Measurements from ENCODE around the gene SLC25A34.

SLC25A34 gene

DNA sequence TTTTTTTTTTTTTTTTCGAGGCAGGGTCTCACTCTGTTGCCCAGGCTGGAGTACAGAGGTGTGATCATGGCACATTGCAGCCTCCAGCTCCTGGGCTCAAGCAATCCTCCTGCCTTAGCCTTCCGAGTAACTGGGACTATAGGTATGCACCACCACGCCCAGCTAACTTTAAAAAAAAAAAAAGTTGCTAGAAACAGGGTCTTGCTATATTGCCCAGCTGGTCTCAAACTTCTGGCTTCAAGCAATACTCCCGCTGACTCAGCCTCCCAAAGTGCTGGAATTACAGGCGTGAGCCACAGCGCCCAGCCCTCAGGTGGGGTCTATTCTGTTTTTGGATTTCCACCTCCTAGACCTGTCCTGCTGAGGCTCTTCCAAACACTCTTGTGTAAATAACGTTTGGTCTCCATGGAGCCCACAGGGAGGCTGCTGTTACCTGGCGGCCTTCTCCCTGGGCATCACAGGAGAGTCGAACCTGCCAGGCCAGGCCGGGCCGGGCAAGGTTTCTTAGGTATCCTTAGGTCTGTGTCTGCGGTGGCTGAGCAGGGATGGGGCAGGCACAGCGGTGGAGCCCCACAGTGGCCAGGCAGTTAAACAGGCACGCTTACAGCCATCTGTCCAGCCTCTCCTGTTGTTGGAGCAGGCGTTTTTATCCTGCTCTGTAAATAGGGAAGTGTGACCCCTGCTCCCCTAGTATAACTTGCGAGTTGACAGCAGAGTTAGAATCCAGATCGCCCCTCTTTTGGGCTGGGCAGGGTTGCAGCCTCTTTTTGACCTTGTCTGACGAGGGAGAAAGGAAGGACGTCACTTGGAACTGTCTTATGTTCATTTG lies 33.1 kb upstream of the SLC25A34 start:
- peaks cover 0 to 14% of the 10 kb centered on the region in 2 experiments; a peak in 2 of 3 replicates for H3K36me3 ChIP-seq (ENCODE audit: control insufficient read depth in 2 of 2, insufficient read depth in 1 of 2, low read length in 2 of 2)
- H3K4me1 ChIP-seq (ENCODE audit: control insufficient read depth, insufficient read depth, low read length), result no peaks in the 10 kb centered on the region
- CTCF ChIA-PET, result interaction anchor here (0.7 kb wide), 2 partner anchors 41 to 108 kb away, joined by 4 to 5 read pairs; no protein-coding TSS in a partner anchor
- no peaks in the 10 kb centered on the region for H3K9me3 ChIP-seq (ENCODE audit: control insufficient read depth, insufficient read depth, low read depth, low read length)
- no peak overlapping the region for H3K27ac ChIP-seq (ENCODE audit: extremely low read depth, low read depth, low read length)
- TF ChIP-seq ZNF529 (tag by site-specific recombination; IDR thresholded peaks at IDR 0.05; ENCODE audit: insufficient replicate concordance) (no peak), ZNF341 (tag by site-specific recombination; IDR thresholded peaks at IDR 0.05; ENCODE audit: low read depth) (peak; percentile 65), ZNF121 (tag by site-specific recombination; IDR thresholded peaks at IDR 0.05) (peak; percentile 95), ZFHX2 (tag by site-specific recombination; conservative IDR thresholded peaks at IDR 0.05) (no peak), ZNF175 (tag by site-specific recombination; IDR thresholded peaks at IDR 0.05) (no peak), BCL11A (tag by site-specific recombination; IDR thresholded peaks at IDR 0.05; ENCODE audit: low read depth) (no peak)
- TF ChIP-seq, protein P1, sequence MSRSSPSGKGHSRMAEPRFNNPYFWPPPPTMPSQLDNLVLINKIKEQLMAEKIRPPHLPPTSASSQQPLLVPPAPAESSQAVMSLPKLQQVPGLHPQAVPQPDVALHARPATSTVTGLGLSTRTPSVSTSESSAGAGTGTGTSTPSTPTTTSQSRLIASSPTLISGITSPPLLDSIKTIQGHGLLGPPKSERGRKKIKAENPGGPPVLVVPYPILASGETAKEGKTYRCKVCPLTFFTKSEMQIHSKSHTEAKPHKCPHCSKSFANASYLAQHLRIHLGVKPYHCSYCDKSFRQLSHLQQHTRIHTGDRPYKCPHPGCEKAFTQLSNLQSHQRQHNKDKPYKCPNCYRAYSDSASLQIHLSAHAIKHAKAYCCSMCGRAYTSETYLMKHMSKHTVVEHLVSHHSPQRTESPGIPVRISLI (tag by site-specific recombination; IDR thresholded peaks at IDR 0.05), result 0 out of 2 replicates have a peak, but pooled peaks have one; percentile 49
- TF ChIP-seq, protein P2, sequence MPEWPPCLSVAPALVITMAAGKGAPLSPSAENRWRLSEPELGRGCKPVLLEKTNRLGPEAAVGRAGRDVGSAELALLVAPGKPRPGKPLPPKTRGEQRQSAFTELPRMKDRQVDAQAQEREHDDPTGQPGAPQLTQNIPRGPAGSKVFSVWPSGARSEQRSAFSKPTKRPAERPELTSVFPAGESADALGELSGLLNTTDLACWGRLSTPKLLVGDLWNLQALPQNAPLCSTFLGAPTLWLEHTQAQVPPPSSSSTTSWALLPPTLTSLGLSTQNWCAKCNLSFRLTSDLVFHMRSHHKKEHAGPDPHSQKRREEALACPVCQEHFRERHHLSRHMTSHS (tag by site-specific recombination; IDR thresholded peaks at IDR 0.05), result no peak
- TF ChIP-seq, protein P3, sequence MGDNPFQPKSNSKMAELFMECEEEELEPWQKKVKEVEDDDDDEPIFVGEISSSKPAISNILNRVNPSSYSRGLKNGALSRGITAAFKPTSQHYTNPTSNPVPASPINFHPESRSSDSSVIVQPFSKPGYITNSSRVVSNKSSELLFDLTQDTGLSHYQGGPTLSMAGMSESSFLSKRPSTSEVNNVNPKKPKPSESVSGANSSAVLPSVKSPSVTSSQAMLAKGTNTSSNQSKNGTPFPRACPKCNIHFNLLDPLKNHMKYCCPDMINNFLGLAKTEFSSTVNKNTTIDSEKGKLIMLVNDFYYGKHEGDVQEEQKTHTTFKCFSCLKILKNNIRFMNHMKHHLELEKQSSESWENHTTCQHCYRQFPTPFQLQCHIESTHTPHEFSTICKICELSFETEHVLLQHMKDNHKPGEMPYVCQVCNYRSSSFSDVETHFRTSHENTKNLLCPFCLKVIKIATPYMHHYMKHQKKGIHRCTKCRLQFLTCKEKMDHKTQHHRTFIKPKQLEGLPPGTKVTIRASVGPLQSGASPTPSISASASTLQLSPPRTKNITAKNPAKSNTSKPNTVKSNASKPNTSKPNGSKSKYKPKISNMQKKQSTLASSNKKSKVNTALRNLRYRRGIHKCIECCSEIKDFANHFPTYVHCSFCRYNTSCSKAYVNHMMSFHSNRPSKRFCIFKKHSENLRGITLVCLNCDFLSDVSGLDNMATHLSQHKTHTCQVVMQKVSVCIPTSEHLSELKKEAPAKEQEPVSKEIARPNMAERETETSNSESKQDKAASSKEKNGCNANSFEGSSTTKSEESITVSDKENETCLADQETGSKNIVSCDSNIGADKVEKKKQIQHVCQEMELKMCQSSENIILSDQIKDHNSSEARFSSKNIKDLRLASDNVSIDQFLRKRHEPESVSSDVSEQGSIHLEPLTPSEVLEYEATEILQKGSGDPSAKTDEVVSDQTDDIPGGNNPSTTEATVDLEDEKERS (tag by site-specific recombination; IDR thresholded peaks at IDR 0.05), result no peak
- TF ChIP-seq, protein P4, sequence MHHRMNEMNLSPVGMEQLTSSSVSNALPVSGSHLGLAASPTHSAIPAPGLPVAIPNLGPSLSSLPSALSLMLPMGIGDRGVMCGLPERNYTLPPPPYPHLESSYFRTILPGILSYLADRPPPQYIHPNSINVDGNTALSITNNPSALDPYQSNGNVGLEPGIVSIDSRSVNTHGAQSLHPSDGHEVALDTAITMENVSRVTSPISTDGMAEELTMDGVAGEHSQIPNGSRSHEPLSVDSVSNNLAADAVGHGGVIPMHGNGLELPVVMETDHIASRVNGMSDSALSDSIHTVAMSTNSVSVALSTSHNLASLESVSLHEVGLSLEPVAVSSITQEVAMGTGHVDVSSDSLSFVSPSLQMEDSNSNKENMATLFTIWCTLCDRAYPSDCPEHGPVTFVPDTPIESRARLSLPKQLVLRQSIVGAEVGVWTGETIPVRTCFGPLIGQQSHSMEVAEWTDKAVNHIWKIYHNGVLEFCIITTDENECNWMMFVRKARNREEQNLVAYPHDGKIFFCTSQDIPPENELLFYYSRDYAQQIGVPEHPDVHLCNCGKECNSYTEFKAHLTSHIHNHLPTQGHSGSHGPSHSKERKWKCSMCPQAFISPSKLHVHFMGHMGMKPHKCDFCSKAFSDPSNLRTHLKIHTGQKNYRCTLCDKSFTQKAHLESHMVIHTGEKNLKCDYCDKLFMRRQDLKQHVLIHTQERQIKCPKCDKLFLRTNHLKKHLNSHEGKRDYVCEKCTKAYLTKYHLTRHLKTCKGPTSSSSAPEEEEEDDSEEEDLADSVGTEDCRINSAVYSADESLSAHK (tag by site-specific recombination; IDR thresholded peaks at IDR 0.05), result no peak
- H3K4me3 ChIP-seq (ENCODE audit: low read depth, low read length), result no peak overlapping the region
- POLR2A ChIA-PET, result interaction anchor here (0.7 kb wide), 1 partner anchor 76 kb away, joined by 5 read pairs; no protein-coding TSS in a partner anchor

DNA sequence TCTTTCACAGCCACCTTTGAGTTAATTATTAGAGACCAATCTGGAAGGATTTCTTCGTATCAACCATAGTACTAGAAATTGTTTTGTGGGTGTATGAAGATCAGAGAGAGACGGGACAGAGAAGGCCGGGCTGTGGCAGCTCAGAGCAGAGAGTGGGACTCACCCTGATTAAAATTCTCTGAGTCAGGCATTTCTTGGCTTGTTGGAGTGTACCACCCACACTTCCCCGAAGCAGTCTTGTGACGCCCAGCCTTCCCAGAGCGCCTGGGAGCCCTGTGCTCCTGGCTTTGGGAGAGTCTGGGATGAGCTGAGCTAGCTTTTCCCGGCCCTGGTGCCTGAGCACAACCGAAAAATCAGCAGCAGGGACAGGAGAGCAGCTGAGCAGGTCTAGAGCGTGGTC lies 32.5 kb upstream of the SLC25A34 start:
- Histone ChIP-seq H3K9me3 (ENCODE audit: control insufficient read depth, insufficient read depth, low read depth, low read length) (no peaks in the 10 kb centered on the region), H3K4me3 (ENCODE audit: low read depth, low read length) (no peak overlapping the region), H3K4me1 (ENCODE audit: control insufficient read depth, insufficient read depth, low read length) (no peaks in the 10 kb centered on the region), H3K27ac (ENCODE audit: extremely low read depth, low read depth, low read length) (no peak overlapping the region), H3K36me3 (ENCODE audit: control insufficient read depth in 2 of 2, insufficient read depth in 1 of 2, low read length in 2 of 2) (peaks cover 0 to 14% of the 10 kb centered on the region in 2 experiments; a peak in 2 of 3 replicates)
- ChIA-PET POLR2A (no interaction called here), CTCF (no interaction called here)
- peak; percentile 71 for TF ChIP-seq ZFHX2 (tag by site-specific recombination; conservative IDR thresholded peaks at IDR 0.05)
- TF ChIP-seq EGR2 (tag by site-specific recombination; IDR thresholded peaks at IDR 0.05; ENCODE audit: low read depth), result peak; percentile 57
- TF ChIP-seq, protein P5, sequence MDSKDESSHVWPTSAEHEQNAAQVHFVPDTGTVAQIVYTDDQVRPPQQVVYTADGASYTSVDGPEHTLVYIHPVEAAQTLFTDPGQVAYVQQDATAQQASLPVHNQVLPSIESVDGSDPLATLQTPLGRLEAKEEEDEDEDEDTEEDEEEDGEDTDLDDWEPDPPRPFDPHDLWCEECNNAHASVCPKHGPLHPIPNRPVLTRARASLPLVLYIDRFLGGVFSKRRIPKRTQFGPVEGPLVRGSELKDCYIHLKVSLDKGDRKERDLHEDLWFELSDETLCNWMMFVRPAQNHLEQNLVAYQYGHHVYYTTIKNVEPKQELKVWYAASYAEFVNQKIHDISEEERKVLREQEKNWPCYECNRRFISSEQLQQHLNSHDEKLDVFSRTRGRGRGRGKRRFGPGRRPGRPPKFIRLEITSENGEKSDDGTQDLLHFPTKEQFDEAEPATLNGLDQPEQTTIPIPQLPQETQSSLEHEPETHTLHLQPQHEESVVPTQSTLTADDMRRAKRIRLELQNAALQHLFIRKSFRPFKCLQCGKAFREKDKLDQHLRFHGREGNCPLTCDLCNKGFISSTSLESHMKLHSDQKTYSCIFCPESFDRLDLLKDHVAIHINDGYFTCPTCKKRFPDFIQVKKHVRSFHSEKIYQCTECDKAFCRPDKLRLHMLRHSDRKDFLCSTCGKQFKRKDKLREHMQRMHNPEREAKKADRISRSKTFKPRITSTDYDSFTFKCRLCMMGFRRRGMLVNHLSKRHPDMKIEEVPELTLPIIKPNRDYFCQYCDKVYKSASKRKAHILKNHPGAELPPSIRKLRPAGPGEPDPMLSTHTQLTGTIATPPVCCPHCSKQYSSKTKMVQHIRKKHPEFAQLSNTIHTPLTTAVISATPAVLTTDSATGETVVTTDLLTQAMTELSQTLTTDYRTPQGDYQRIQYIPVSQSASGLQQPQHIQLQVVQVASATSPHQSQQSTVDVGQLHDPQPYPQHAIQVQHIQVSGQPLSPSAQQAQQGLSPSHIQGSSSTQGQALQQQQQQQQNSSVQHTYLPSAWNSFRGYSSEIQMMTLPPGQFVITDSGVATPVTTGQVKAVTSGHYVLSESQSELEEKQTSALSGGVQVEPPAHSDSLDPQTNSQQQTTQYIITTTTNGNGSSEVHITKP (tag by site-specific recombination; IDR thresholded peaks at IDR 0.05), result peak; percentile 92
- no peak for TF ChIP-seq ZNF121 (tag by site-specific recombination; IDR thresholded peaks at IDR 0.05)
- TF ChIP-seq ZNF561 (tag by site-specific recombination; IDR thresholded peaks at IDR 0.05; ENCODE audit: borderline replicate concordance), result no peak
- TF ChIP-seq, protein P6, sequence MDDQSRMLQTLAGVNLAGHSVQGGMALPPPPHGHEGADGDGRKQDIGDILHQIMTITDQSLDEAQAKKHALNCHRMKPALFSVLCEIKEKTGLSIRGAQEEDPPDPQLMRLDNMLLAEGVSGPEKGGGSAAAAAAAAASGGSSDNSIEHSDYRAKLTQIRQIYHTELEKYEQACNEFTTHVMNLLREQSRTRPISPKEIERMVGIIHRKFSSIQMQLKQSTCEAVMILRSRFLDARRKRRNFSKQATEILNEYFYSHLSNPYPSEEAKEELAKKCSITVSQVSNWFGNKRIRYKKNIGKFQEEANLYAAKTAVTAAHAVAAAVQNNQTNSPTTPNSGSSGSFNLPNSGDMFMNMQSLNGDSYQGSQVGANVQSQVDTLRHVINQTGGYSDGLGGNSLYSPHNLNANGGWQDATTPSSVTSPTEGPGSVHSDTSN (CRISPR knock-in tag; IDR thresholded peaks at IDR 0.05), result no peak
- no peak for TF ChIP-seq ZNF2 (tag by site-specific recombination; IDR thresholded peaks at IDR 0.05)
- no peak for TF ChIP-seq ZNF335 (tag by site-specific recombination; conservative IDR thresholded peaks at IDR 0.05)
- TF ChIP-seq ZBTB1 (tag by site-specific recombination; IDR thresholded peaks at IDR 0.05), result no peak
- TF ChIP-seq ZNF777 (tag by site-specific recombination; IDR thresholded peaks at IDR 0.05; ENCODE audit: borderline replicate concordance), result no peak
- TF ChIP-seq ZNF521 (tag by site-specific recombination; IDR thresholded peaks at IDR 0.05), result no peak
- TF ChIP-seq ZNF621 (tag by site-specific recombination; IDR thresholded peaks at IDR 0.05), result no peak

All from HEK293 (cell line).